GM12874 (cell line): ENCODE measurements around the gene MCM3.

ENCODE experiments used
- CTCF ChIP-seq: IDR thresholded peaks from 2 replicates; pipeline ENCODE4 v1.5.1; 2011; ENCODE audit warnings: low read depth, mild to moderate bottlenecking, control low read depth, low read length, moderate library complexity; ENCODE audit not compliant: insufficient read depth

Gene MCM3

GRCh38 chr6:52230685-52231084 is 53.9 kb downstream of the MCM3 start:
- TF ChIP-seq CTCF, result no peak

GRCh38 chr6:52227495-52227894 is 57.0 kb downstream of the MCM3 start:
- no peak for TF ChIP-seq CTCF

GRCh38 chr6:52221302-52221701 is 63.2 kb downstream of the MCM3 start:
- no peak for TF ChIP-seq CTCF

GRCh38 chr6:52217761-52218160 is 66.8 kb downstream of the MCM3 start:
- no peak for TF ChIP-seq CTCF

- TF ChIP-seq CTCF, result no peak
Measured at GRCh38 chr6:52216932-52217575, 67.5 kb downstream of the MCM3 start.

- no peak for TF ChIP-seq CTCF
Measured at GRCh38 chr6:52215787-52216186, 68.8 kb downstream of the MCM3 start.
